ENCODE results near the gene IGSF3. TPM values are rescaled to one million over a fixed set of nuclear protein-coding genes. Genes with fewer than 3 reads are reported as not detected.

Gene IGSF3
- polyA plus RNA-seq, 1 experiment = 0.15 TPM

DNA sequence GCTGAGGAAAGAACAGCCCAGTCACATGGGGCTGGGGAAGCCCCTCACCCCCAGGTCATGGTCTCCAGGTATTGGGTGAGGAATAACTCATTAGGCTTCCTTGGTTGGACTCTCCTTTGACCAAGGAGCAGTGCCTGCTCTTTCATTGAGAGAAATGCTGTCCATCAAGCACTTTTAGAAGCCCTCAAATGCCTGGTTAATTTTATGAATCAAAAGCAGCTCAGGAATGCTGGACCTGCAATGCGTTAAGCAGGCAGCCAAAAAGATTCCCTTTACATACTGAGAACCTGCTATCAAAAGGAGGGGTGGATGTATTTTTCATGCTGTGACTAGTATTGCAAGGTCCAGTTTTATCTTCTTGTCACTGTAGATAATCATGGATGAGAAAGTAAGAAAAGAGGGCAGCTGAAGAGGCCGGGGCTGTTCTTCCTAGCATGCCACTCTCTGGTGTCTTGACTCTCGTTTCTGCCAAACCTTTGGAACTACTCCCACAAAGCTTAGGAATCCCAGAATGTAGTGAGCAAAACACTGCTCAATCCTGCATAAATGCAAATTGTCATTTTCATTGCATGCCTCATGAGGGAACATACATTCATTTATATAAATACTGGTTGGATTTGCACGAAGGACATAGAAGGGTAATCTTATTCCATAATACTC, 94.6 kb downstream of the IGSF3 start:
- ChIA-PET POLR2A (no interaction called here), CTCF (interaction anchor here (0.8 to 5.3 kb wide), 6 partner anchors 11 to 483 kb away, joined by 3 to 75 read pairs (median 3); no protein-coding TSS in a partner anchor)
- H3K4me3 ChIP-seq (ENCODE audit: low read depth, low read length) = no peak overlapping the region
- DNase-seq (ENCODE audit: low read depth) = no peak
- H3K36me3 ChIP-seq (ENCODE audit: control insufficient read depth, insufficient read depth, low read length) = no peaks in the 10 kb centered on the region
- H3K27me3 ChIP-seq (ENCODE audit: control insufficient read depth, insufficient read depth, low read length) = peaks cover 2% of the 10 kb centered on the region; the same call in 1 of the 2 replicates
- TF ChIP-seq CTCF (IDR thresholded peaks at IDR 0.05; ENCODE audit: insufficient read depth, low read depth, low read length) = no peak

- ChIA-PET CTCF (interaction anchor here (0.9 to 5.3 kb wide), 3 partner anchors 12 to 153 kb away, joined by 3 to 75 read pairs (median 3); no protein-coding TSS in a partner anchor), POLR2A (no interaction called here)
- Histone ChIP-seq H3K36me3 (ENCODE audit: control insufficient read depth, insufficient read depth, low read length) (no peaks in the 10 kb centered on the region), H3K4me3 (ENCODE audit: low read depth, low read length) (no peak overlapping the region), H3K27me3 (ENCODE audit: control insufficient read depth, insufficient read depth, low read length) (peaks cover 2% of the 10 kb centered on the region; the same call in 1 of the 2 replicates)
- TF ChIP-seq CTCF (IDR thresholded peaks at IDR 0.05; ENCODE audit: insufficient read depth, low read depth, low read length) = no peak
- no peak for DNase-seq (ENCODE audit: low read depth)
Observed at GRCh38 chr1:116572099-116572498, 95.4 kb downstream of the IGSF3 start.

DNA sequence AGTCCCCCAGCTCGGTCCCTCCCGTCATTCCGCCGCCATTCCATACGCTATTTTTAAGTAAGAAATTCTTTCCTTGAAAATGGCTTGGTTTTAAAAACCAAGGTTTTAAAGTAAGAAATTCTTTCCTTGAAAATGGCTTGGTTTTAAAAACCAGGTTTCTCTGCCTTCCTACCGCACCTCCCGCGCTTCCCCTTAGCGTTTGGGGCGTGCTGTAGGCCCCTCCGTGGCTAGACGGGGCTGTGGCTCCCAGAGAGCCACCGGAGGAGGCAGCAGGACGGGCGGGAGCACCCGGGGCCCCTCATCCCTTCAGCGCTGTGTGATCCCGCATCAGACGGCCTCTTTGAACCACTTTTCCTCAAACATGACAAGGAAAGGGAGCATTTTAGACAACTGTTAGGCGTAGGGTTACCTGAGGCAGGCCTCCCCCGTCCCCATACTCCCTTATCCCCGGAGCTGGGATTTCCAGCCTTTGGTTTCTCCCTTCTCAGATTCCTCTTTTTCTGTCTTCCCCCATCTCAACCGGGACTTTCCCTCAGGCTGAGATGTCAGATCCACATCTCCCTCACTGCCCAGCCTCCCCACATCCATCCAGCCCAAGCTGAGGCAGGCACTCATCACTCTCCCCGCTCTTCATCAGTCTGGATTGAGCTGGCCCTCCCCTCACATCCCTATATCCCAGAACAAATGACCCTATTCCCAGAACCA, 96.2 kb downstream of the IGSF3 start:
- ChIA-PET POLR2A (no interaction called here), CTCF (interaction anchor here (1.0 to 5.3 kb wide), 2 partner anchors 13 to 26 kb away, joined by 3 to 75 read pairs; no protein-coding TSS in a partner anchor)
- Histone ChIP-seq H3K27me3 (ENCODE audit: control insufficient read depth, insufficient read depth, low read length) (peaks cover 2% of the 10 kb centered on the region; the same call in 1 of the 2 replicates), H3K36me3 (ENCODE audit: control insufficient read depth, insufficient read depth, low read length) (no peaks in the 10 kb centered on the region), H3K4me3 (ENCODE audit: low read depth, low read length) (peak overlapping the region; percentile 87)
- DNase-seq (ENCODE audit: low read depth) = no peak
- TF ChIP-seq CTCF (IDR thresholded peaks at IDR 0.05; ENCODE audit: insufficient read depth, low read depth, low read length) = no peak

DNA sequence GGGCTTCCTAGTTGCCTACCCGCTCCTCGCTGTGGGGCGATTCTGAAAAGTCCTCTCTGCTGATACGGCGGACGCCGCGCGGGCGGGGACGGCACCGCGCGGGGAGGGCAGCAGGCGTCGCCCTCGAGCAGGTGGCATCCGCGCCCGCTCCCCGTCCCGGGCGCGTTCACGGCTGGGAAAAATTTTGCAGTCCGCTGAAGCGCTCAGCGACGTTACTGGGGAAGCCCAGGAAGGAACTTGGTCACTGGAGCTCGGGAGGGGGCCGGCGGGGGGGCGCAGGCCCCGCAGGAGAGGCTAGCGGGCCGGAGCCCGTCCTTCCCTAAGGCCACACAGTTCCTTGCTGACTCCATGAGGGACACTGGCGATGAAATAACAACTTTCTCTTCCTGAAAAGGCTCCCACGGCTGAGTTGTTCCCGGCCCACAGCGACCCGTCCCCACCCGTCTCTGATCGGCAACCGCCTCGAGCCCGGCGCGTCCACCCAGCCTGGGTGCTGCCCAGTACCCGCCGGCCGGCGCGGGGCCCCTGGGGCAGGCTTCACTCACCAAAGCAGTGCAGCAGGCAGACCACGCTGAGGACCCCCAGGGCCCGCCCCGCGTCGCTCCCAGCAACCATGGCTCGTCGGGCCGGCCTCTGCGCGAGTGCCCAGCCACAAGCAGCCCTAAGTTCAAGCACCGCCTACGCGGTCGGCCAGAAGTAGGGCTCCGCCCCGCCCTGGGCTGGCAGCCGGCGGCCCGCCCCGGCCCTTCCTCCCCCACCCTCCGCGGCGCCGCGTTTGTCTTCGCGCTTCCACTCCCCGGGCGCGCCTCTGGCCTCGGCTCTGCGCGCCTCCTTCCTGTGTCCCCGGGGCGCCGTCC, 96.9 kb downstream of the IGSF3 start, which contains the start of gene CD58:
Gene CD58 (minus strand): TSS at position 669 of the 857 bp plus-strand sequence. CDS start 54 bp downstream, at position 615.
- Histone ChIP-seq H3K36me3 (ENCODE audit: control insufficient read depth, insufficient read depth, low read length) (no peaks in the 10 kb centered on the region), H3K27me3 (ENCODE audit: control insufficient read depth, insufficient read depth, low read length) (no peaks in the 10 kb centered on the region), H3K4me3 (ENCODE audit: low read depth, low read length) (peak within 1 kb of the TSS; percentile 87)
- ChIA-PET CTCF (interaction anchor here (0.6 to 5.3 kb wide), 4 partner anchors 12 to 151 kb away, joined by 3 to 75 read pairs (median 3); no protein-coding TSS in a partner anchor), POLR2A (no interaction called here)
- TF ChIP-seq CTCF (IDR thresholded peaks at IDR 0.05; ENCODE audit: insufficient read depth, low read depth, low read length) = peak; percentile 59
- DNase-seq (ENCODE audit: low read depth) = peak; percentile 30
